HepG2 (cell line): ENCODE data around the gene CLMP. TPM values are rescaled to one million over a fixed set of nuclear protein-coding genes. Genes with fewer than 3 reads are reported as not detected.
A peak's percentile ranks its signal among the peaks of the same experiment; 100 is the strongest.

Experiments
- ARNT2 ChIP-seq: sonication (generic); formaldehyde crosslinking; IDR thresholded peaks from 2 replicates; pipeline ENCODE4 v1.8.0; 2022; ENCODE audit warnings: mild to moderate bottlenecking, low read depth, missing genetic modification reagents, moderate library complexity
- ATF7-NPFF ChIP-seq: sonication (generic); formaldehyde crosslinking; IDR thresholded peaks from 2 replicates; pipeline ENCODE4 v1.8.1; 2023; ENCODE audit warnings: mild to moderate bottlenecking, low read depth, missing genetic modification reagents, moderate library complexity
- CAMTA2 ChIP-seq: sonication (generic); formaldehyde crosslinking; IDR thresholded peaks from 2 replicates; pipeline ENCODE4 v1.4.0; 2020; ENCODE audit warnings: mild to moderate bottlenecking, missing genetic modification reagents, borderline replicate concordance
- CENPT ChIP-seq: sonication (generic); formaldehyde crosslinking; IDR thresholded peaks from 2 replicates; pipeline ENCODE4 v1.8.0; 2022; ENCODE audit warnings: low read depth, mild to moderate bottlenecking, moderate library complexity, missing genetic modification reagents
- HMGXB3 ChIP-seq: sonication (generic); formaldehyde crosslinking; IDR thresholded peaks from 2 replicates; pipeline ENCODE4 v1.4.0; 2020; ENCODE audit warnings: missing genetic modification reagents, borderline replicate concordance
- HNRNPH1 ChIP-seq: fragments of 200-400 bp; formaldehyde crosslinking; optimal IDR thresholded peaks from 2 replicates; pipeline ENCODE3; 2017; ENCODE audit warnings: mild to moderate bottlenecking, low read depth, low read length
- HOMEZ ChIP-seq: IDR thresholded peaks from 2 replicates; pipeline ENCODE4 v1.6.1; 2016; ENCODE audit warnings: low read depth
- ISX ChIP-seq: sonication (generic); formaldehyde crosslinking; conservative IDR thresholded peaks from 2 replicates; pipeline ENCODE4 v1.5.0; 2020; ENCODE audit warnings: missing genetic modification reagents
- KLF13 ChIP-seq: sonication (generic); formaldehyde crosslinking; IDR thresholded peaks from 2 replicates; pipeline ENCODE4 v1.4.0; 2020; ENCODE audit warnings: mild to moderate bottlenecking, missing genetic modification reagents
- MXD1 ChIP-seq: sonication (generic); formaldehyde crosslinking; IDR thresholded peaks from 2 replicates; pipeline ENCODE4 v1.4.0; 2020; ENCODE audit warnings: mild to moderate bottlenecking, missing genetic modification reagents
- NAIF1 ChIP-seq: sonication (generic); formaldehyde crosslinking; IDR thresholded peaks from 2 replicates; pipeline ENCODE4 v1.5.0; 2020; ENCODE audit warnings: mild to moderate bottlenecking, missing genetic modification reagents, borderline replicate concordance
- NFYC ChIP-seq: IDR thresholded peaks from 2 replicates; pipeline ENCODE4 v1.6.1; 2016; ENCODE audit warnings: missing genetic modification reagents, missing compliant biosample characterization
- NR2F2 ChIP-seq: IDR thresholded peaks from 2 replicates; pipeline ENCODE4 v1.6.1; 2012; ENCODE audit warnings: low read depth, inconsistent platforms, borderline replicate concordance
- NR2F6 ChIP-seq, 2 experiments: IDR thresholded peaks; 2 replicates each; pipeline ENCODE4 v1.6.1; 2016; ENCODE audit warnings: antibody characterized with exemption in 1 of 2, mild to moderate bottlenecking in 1 of 2
- SRF ChIP-seq: IDR thresholded peaks from 2 replicates; pipeline ENCODE4 v1.6.1; 2011; ENCODE audit warnings: mild to moderate bottlenecking, low read depth, low read length, moderate library complexity
- ZBTB8A ChIP-seq: sonication (generic); formaldehyde crosslinking; IDR thresholded peaks from 2 replicates; pipeline ENCODE4 v1.4.0; 2020; ENCODE audit warnings: mild to moderate bottlenecking, low read depth, missing genetic modification reagents, borderline replicate concordance
- ZNF296 ChIP-seq: sonication (generic); formaldehyde crosslinking; conservative IDR thresholded peaks from 2 replicates; pipeline ENCODE4 v1.5.0; 2020; ENCODE audit warnings: mild to moderate bottlenecking, missing genetic modification reagents
- ZNF354B ChIP-seq: sonication (generic); formaldehyde crosslinking; IDR thresholded peaks from 2 replicates; pipeline ENCODE4 v1.8.0; 2022; ENCODE audit warnings: mild to moderate bottlenecking, missing genetic modification reagents
- ZNF382 ChIP-seq: sonication (generic); formaldehyde crosslinking; IDR thresholded peaks from 2 replicates; pipeline ENCODE4 v1.5.0; 2020; ENCODE audit warnings: missing genetic modification reagents, mild to moderate bottlenecking, borderline replicate concordance
- polyA plus RNA-seq, 8 experiments: library from polyadenylated mRNA; depleted of rRNA in 3 of 8; stranded (reverse) in 7 of 8; unstranded in 1 of 8; fragments of >200 nt; fragmentation: Illumina TruSeq in 4 of 8; extraction: Trizol in 4 of 8; gene quantifications; 2 replicates each; pipeline versions ENCODE4 v1.2.1 to v1.2.3, GENCODE V29; 2011 to 2016; ENCODE audit warnings: low read depth in 4 of 8, missing spikeins in 1 of 8, mixed read lengths in 1 of 8; ENCODE audit not compliant: insufficient read depth in 1 of 8
- total RNA-seq, 5 experiments: library from RNA; depleted of rRNA; stranded (reverse); fragments of >200 nt; fragmentation: Illumina TruSeq; extraction: Trizol; gene quantifications; 2 replicates each; pipeline ENCODE4 v1.2.3, GENCODE V29; 2016; ENCODE audit warnings: low read depth in 1 of 5
- TF ChIP-seq, protein P1 (sequence below): sonication (generic); formaldehyde crosslinking; IDR thresholded peaks from 2 replicates; pipeline ENCODE4 v1.5.0; 2020; ENCODE audit warnings: missing genetic modification reagents

Gene CLMP
- total and polyA plus RNA-seq, 2 of the 13 experiments (the other 11 are each of a cell fraction or from before 2014, with no cell fraction given), result not detected

GRCh38 chr11:123062158-123062891 is 132.7 kb downstream of the CLMP start (continued):
- TF ChIP-seq HMGXB3 (peak; percentile 28; the same call in 1 of the 2 replicates), HOMEZ (peak; percentile 51; the same call in 1 of the 2 replicates), CENPT (CRISPR knock-in tag) (no peak), NR2F6 (IDR thresholded peaks at IDR 0.05) (no peak), NR2F6 (CRISPR knock-in tag; IDR thresholded peaks at IDR 0.05) (0 out of 2 replicates have a peak, but pooled peaks have one; percentile 8), HNRNPH1 (no peak), SRF (no peak), ZBTB8A (no peak), KLF13 (CRISPR knock-in tag) (no peak), ZNF382 (CRISPR knock-in tag) (no peak), ATF7-NPFF (peak; percentile 33; the same call in 1 of the 2 replicates), ZNF296 (CRISPR knock-in tag) (no peak), MXD1 (CRISPR knock-in tag) (no peak), NAIF1 (CRISPR knock-in tag) (0 out of 2 replicates have a peak, but pooled peaks have one; percentile 50), ARNT2 (CRISPR knock-in tag) (no peak; the same call in none of the 2 replicates), ZNF354B (CRISPR knock-in tag) (peak; percentile 15), NFYC (CRISPR knock-in tag) (peak; percentile 86), CAMTA2 (CRISPR knock-in tag) (no peak), ISX (CRISPR knock-in tag) (no peak), NR2F2 (0 out of 2 replicates have a peak, but pooled peaks have one; percentile 8)
- TF ChIP-seq, protein P1, sequence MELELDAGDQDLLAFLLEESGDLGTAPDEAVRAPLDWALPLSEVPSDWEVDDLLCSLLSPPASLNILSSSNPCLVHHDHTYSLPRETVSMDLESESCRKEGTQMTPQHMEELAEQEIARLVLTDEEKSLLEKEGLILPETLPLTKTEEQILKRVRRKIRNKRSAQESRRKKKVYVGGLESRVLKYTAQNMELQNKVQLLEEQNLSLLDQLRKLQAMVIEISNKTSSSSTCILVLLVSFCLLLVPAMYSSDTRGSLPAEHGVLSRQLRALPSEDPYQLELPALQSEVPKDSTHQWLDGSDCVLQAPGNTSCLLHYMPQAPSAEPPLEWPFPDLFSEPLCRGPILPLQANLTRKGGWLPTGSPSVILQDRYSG, result no peak
